Measurements from ENCODE around the gene FCRL5.

DNA sequence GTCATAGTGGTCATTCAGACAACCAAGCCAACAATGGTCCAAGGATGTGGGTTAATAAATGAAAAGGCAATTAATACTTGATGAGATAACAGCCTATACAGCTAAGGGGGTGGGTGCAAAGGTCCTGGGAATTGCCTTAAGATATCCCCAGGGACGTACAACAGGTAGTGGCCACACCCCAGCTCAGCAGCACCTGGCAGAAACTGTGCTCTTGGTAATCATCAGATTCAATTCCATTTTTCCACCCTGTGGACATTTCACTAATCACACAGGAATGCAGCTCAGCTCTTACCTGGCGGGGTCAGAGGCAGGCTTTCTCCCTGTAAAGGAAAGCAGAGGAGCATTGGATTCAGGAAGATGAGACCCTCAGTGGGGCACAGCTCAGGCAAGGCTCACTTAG is 32.9 kb downstream of the FCRL5 start:
- TF ChIP-seq, protein P1, sequence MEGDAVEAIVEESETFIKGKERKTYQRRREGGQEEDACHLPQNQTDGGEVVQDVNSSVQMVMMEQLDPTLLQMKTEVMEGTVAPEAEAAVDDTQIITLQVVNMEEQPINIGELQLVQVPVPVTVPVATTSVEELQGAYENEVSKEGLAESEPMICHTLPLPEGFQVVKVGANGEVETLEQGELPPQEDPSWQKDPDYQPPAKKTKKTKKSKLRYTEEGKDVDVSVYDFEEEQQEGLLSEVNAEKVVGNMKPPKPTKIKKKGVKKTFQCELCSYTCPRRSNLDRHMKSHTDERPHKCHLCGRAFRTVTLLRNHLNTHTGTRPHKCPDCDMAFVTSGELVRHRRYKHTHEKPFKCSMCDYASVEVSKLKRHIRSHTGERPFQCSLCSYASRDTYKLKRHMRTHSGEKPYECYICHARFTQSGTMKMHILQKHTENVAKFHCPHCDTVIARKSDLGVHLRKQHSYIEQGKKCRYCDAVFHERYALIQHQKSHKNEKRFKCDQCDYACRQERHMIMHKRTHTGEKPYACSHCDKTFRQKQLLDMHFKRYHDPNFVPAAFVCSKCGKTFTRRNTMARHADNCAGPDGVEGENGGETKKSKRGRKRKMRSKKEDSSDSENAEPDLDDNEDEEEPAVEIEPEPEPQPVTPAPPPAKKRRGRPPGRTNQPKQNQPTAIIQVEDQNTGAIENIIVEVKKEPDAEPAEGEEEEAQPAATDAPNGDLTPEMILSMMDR (conservative IDR thresholded peaks at IDR 0.05; ENCODE audit: low read length): no peak
- no peak for TF ChIP-seq EZH2phosphoT487 (IDR thresholded peaks at IDR 0.05; ENCODE audit: borderline replicate concordance)
